ENCODE measurements around the gene ASB12.
"Not testable (repeated sequence)": the region's sequence is repeated elsewhere in the genome, so short reads cannot be mapped to it uniquely, and the experiment has no call there.

Gene ASB12

GRCh38 chrX:64218023-64218422 is 12.4 kb downstream of the ASB12 start:
- ATAC-seq: no peak
- TF ChIP-seq RARB (CRISPR knock-in tag; IDR thresholded peaks at IDR 0.05) (no peak), TOX (CRISPR knock-in tag; IDR thresholded peaks at IDR 0.05; ENCODE audit: borderline replicate concordance) (no peak), CSRNP3 (CRISPR knock-in tag; IDR thresholded peaks at IDR 0.05) (no peak), ESRRG (CRISPR knock-in tag; IDR thresholded peaks at IDR 0.05) (no peak), GLIS3 (CRISPR knock-in tag; IDR thresholded peaks at IDR 0.05) (no peak), ZFP30 (CRISPR knock-in tag; IDR thresholded peaks at IDR 0.05) (no peak), ZFP3 (CRISPR knock-in tag; IDR thresholded peaks at IDR 0.05) (no peak), ARNTL (CRISPR knock-in tag; IDR thresholded peaks at IDR 0.05; ENCODE audit: borderline replicate concordance, low read depth) (no peak), OSR1 (CRISPR knock-in tag; IDR thresholded peaks at IDR 0.05) (no peak), ISL1 (CRISPR knock-in tag; IDR thresholded peaks at IDR 0.05) (no peak), SNAI2 (CRISPR knock-in tag; IDR thresholded peaks at IDR 0.05) (no peak), TSHZ2 (CRISPR knock-in tag; IDR thresholded peaks at IDR 0.05) (no peak), ZNF70 (CRISPR knock-in tag; IDR thresholded peaks at IDR 0.05) (no peak)

- ATAC-seq: not testable (repeated sequence)
Measured at GRCh38 chrX:64213989-64214388, 16.4 kb downstream of the ASB12 start.

GRCh38 chrX:64206556-64207162 is 23.7 kb downstream of the ASB12 start:
- ATAC-seq: no peak
- TF ChIP-seq GLIS3 (CRISPR knock-in tag; IDR thresholded peaks at IDR 0.05) (no peak), CREB5 (CRISPR knock-in tag; IDR thresholded peaks at IDR 0.05; ENCODE audit: low read depth) (no peak), PPARA (CRISPR knock-in tag; IDR thresholded peaks at IDR 0.05; ENCODE audit: borderline replicate concordance) (no peak), OSR1 (CRISPR knock-in tag; IDR thresholded peaks at IDR 0.05) (no peak), BACH2 (CRISPR knock-in tag; IDR thresholded peaks at IDR 0.05; ENCODE audit: borderline replicate concordance) (no peak)

GRCh38 chrX:64205735-64206501 is 24.5 kb downstream of the ASB12 start:
- 0 out of 2 replicates have a peak, but pooled peaks have one; percentile 31 for TF ChIP-seq ZFP3 (CRISPR knock-in tag; IDR thresholded peaks at IDR 0.05)
- no peak for TF ChIP-seq TOX (CRISPR knock-in tag; IDR thresholded peaks at IDR 0.05; ENCODE audit: borderline replicate concordance)
- ATAC-seq: peak; percentile 89

GRCh38 chrX:64205441-64205734 is 25.0 kb downstream of the ASB12 start, which contains the start of gene AMER1:
TSS of gene AMER1 (minus strand) at chrX:64205708. CDS start at chrX:64193286, 12,422 bp downstream.
- peak; percentile 69 for ATAC-seq

More at GRCh38 chrX:64205441-64205734, 25.0 kb downstream of the ASB12 start, which contains the start of gene AMER1:
- TF ChIP-seq PATZ1 (CRISPR knock-in tag; IDR thresholded peaks at IDR 0.05; ENCODE audit: borderline replicate concordance) (no peak), SNAI2 (CRISPR knock-in tag; IDR thresholded peaks at IDR 0.05) (no peak), BACH2 (CRISPR knock-in tag; IDR thresholded peaks at IDR 0.05; ENCODE audit: borderline replicate concordance) (no peak), ZC3H10 (CRISPR knock-in tag; IDR thresholded peaks at IDR 0.05) (no peak), ZNF70 (CRISPR knock-in tag; IDR thresholded peaks at IDR 0.05) (no peak)
